Loucy (cell line): ENCODE data around the gene COL9A1.

Source experiments
- H2AFZ ChIP-seq: fragments of 200-600 bp; sonication (generic); 2 replicates; pipeline ENCODE4 v1.6.0; 2016; ENCODE audit warnings: antibody characterized with exemption, mild to moderate bottlenecking, low read length, moderate library complexity
- H3F3A ChIP-seq: fragments of 200-600 bp; 2 replicates; pipeline ENCODE4 v1.6.0; 2016; ENCODE audit warnings: antibody characterized with exemption, low read depth, mild to moderate bottlenecking
- H3K27me3 ChIP-seq: fragments of 200-600 bp; sonication (generic); 2 replicates; pipeline ENCODE4 v1.6.1; 2014; ENCODE audit warnings: low read length, mild to moderate bottlenecking; ENCODE audit not compliant: insufficient read depth, poor library complexity, severe bottlenecking
- H3K36me3 ChIP-seq: fragments of 200-600 bp; sonication (generic); 2 replicates; pipeline ENCODE4 v1.6.1; 2016; ENCODE audit warnings: low read length; ENCODE audit not compliant: insufficient read depth
- H3K4me1 ChIP-seq: fragments of 200-600 bp; sonication (generic); 2 replicates; pipeline ENCODE4 v1.5.1; 2014; ENCODE audit warnings: low read length, mild to moderate bottlenecking; ENCODE audit not compliant: insufficient read depth, poor library complexity, severe bottlenecking
- H3K4me2 ChIP-seq: fragments of 200-600 bp; sonication (generic); 2 replicates; pipeline ENCODE4 v1.6.0; 2014; ENCODE audit warnings: antibody characterized with exemption, low read length, low read depth, mild to moderate bottlenecking; ENCODE audit not compliant: poor library complexity, severe bottlenecking
- H3K4me3 ChIP-seq: fragments of 200-600 bp; sonication (generic); 2 replicates; pipeline ENCODE4 v1.5.1; 2014; ENCODE audit warnings: low read length, mild to moderate bottlenecking, mixed read lengths; ENCODE audit not compliant: poor library complexity, severe bottlenecking
- H3K79me2 ChIP-seq: fragments of 200-600 bp; sonication (generic); 2 replicates; pipeline ENCODE4 v1.6.1; 2014; ENCODE audit warnings: low read length; ENCODE audit not compliant: insufficient read depth
- H3K9ac ChIP-seq: fragments of 200-600 bp; sonication (generic); 2 replicates; pipeline ENCODE4 v1.6.0; 2014; ENCODE audit warnings: mild to moderate bottlenecking, low read depth, low read length, moderate library complexity; ENCODE audit not compliant: poor library complexity, severe bottlenecking
- H3K9me2 ChIP-seq: fragments of 200-600 bp; sonication (generic); replicated peaks from 2 replicates; pipeline ENCODE4 v1.6.1; 2016; ENCODE audit warnings: low read depth, low read length, mixed read lengths
- H3K9me3 ChIP-seq: fragments of 200-600 bp; sonication (generic); 2 replicates; pipeline ENCODE4 v1.6.1; 2014; ENCODE audit warnings: mild to moderate bottlenecking, antibody characterized with exemption, low read length, low read depth; ENCODE audit not compliant: insufficient read depth
- H4K20me1 ChIP-seq: fragments of 200-600 bp; sonication (generic); 2 replicates; pipeline ENCODE4 v1.6.0; 2014; ENCODE audit warnings: antibody characterized with exemption, low read length, mild to moderate bottlenecking; ENCODE audit not compliant: insufficient read depth, poor library complexity, severe bottlenecking
- CTCF ChIP-seq: fragments of 200-600 bp; sonication (generic); conservative IDR thresholded peaks from 2 replicates; pipeline ENCODE4 v1.5.1; 2014; ENCODE audit warnings: mild to moderate bottlenecking, antibody characterized with exemption, low read length
- EZH2phosphoT487 ChIP-seq: fragments of 200-600 bp; IDR thresholded peaks from 2 replicates; pipeline ENCODE4 v1.6.1; 2018; ENCODE audit warnings: antibody characterized with exemption, mild to moderate bottlenecking, moderate library complexity, borderline replicate concordance

Gene COL9A1

GRCh38 chr6:70236343-70236742, 66.5 kb downstream of the COL9A1 start:
- H3F3A ChIP-seq, result no peaks in the 10 kb centered on the region
- H3K36me3 ChIP-seq, result no peaks in the 10 kb centered on the region
- H3K4me1 ChIP-seq, result no peaks in the 10 kb centered on the region
- H4K20me1 ChIP-seq, result no peaks in the 10 kb centered on the region
- no peaks in the 10 kb centered on the region for H3K27me3 ChIP-seq
- no peak overlapping the region for H3K4me3 ChIP-seq
- H2AFZ ChIP-seq, result no peak overlapping the region
- no peaks in the 10 kb centered on the region for H3K79me2 ChIP-seq
- no peaks in the 10 kb centered on the region for H3K9me2 ChIP-seq
- TF ChIP-seq CTCF (no peak), EZH2phosphoT487 (no peak)
- H3K9me3 ChIP-seq, result no peaks in the 10 kb centered on the region
- no peak overlapping the region for H3K9ac ChIP-seq
- no peak overlapping the region for H3K4me2 ChIP-seq

GRCh38 chr6:70234561-70235236, 68.2 kb downstream of the COL9A1 start:
- H3K4me1 ChIP-seq, result no peaks in the 10 kb centered on the region
- H3K36me3 ChIP-seq, result no peaks in the 10 kb centered on the region
- no peaks in the 10 kb centered on the region for H3F3A ChIP-seq
- no peak overlapping the region for H2AFZ ChIP-seq
- H3K9ac ChIP-seq, result no peak overlapping the region
- no peak overlapping the region for H3K4me2 ChIP-seq
- no peaks in the 10 kb centered on the region for H3K27me3 ChIP-seq
- TF ChIP-seq CTCF (no peak), EZH2phosphoT487 (no peak)
- no peaks in the 10 kb centered on the region for H4K20me1 ChIP-seq
- no peaks in the 10 kb centered on the region for H3K9me2 ChIP-seq
- H3K9me3 ChIP-seq, result no peaks in the 10 kb centered on the region
- no peaks in the 10 kb centered on the region for H3K79me2 ChIP-seq
- H3K4me3 ChIP-seq, result no peak overlapping the region

GRCh38 chr6:70231311-70231710, 71.6 kb downstream of the COL9A1 start:
- Histone ChIP-seq H3K9ac (no peak overlapping the region), H3F3A (no peaks in the 10 kb centered on the region), H3K4me3 (no peak overlapping the region), H2AFZ (no peak overlapping the region), H3K27me3 (no peaks in the 10 kb centered on the region), H4K20me1 (no peaks in the 10 kb centered on the region), H3K79me2 (no peaks in the 10 kb centered on the region), H3K9me3 (no peaks in the 10 kb centered on the region), H3K4me2 (no peak overlapping the region), H3K4me1 (no peaks in the 10 kb centered on the region), H3K36me3 (no peaks in the 10 kb centered on the region), H3K9me2 (no peaks in the 10 kb centered on the region)
- TF ChIP-seq EZH2phosphoT487 (no peak), CTCF (no peak)
